HG02852 (cell line): ENCODE measurements around the gene ACACA.

Experiments
- ATAC-seq: cut with Tn5 transposase; IDR thresholded peaks from one replicate; pipeline ENCODE4 v1.9.1; 2021; ENCODE audit warnings: mild to moderate bottlenecking, moderate library complexity; ENCODE audit not compliant: unreplicated experiment

ACACA gene

GRCh38 chr17:37109731-37110710 lies 296.6 kb downstream of the ACACA start:
- ATAC-seq, result no peak

GRCh38 chr17:37109106-37109505 lies 297.5 kb downstream of the ACACA start:
- ATAC-seq, result no peak

- no peak for ATAC-seq
Observed at GRCh38 chr17:37107406-37108083, 299.1 kb downstream of the ACACA start.

GRCh38 chr17:37106049-37106448 lies 300.6 kb downstream of the ACACA start:
- no peak for ATAC-seq

- ATAC-seq, result no peak
Observed at GRCh38 chr17:37103231-37103630, 303.4 kb downstream of the ACACA start.

- ATAC-seq, result no peak
Observed at GRCh38 chr17:37101306-37101705, 305.3 kb downstream of the ACACA start.

- no peak for ATAC-seq
Observed at GRCh38 chr17:37100231-37100630, 306.4 kb downstream of the ACACA start.

GRCh38 chr17:37098910-37099664 lies 307.5 kb downstream of the ACACA start:
- no peak for ATAC-seq

GRCh38 chr17:37098152-37098551 lies 308.5 kb downstream of the ACACA start:
- ATAC-seq, result no peak

GRCh38 chr17:37097154-37097553 lies 309.5 kb downstream of the ACACA start:
- ATAC-seq, result no peak

GRCh38 chr17:37096071-37096470 lies 310.6 kb downstream of the ACACA start:
- ATAC-seq, result no peak

- no peak for ATAC-seq
Observed at GRCh38 chr17:37094391-37094790, 312.2 kb downstream of the ACACA start.

- ATAC-seq, result no peak
Observed at GRCh38 chr17:37092701-37093100, 313.9 kb downstream of the ACACA start.

GRCh38 chr17:37092071-37092470 lies 314.6 kb downstream of the ACACA start:
- ATAC-seq, result no peak

GRCh38 chr17:37090941-37091340 lies 315.7 kb downstream of the ACACA start:
- no peak for ATAC-seq

- ATAC-seq, result peak; percentile 61
Observed at GRCh38 chr17:37089956-37090355, 316.7 kb downstream of the ACACA start.

GRCh38 chr17:37088913-37089312 lies 317.7 kb downstream of the ACACA start:
- ATAC-seq, result no peak

GRCh38 chr17:37088459-37088858 lies 318.2 kb downstream of the ACACA start:
- ATAC-seq, result no peak

- ATAC-seq, result no peak
Observed at GRCh38 chr17:37087683-37088082, 319.0 kb downstream of the ACACA start.

GRCh38 chr17:37086948-37087347 lies 319.7 kb downstream of the ACACA start:
- no peak for ATAC-seq

GRCh38 chr17:37086334-37086733 lies 320.3 kb downstream of the ACACA start:
- no peak for ATAC-seq
